AG09319 (cell line): ENCODE measurements around the gene NBPF1.
A peak's percentile ranks its signal among the peaks of the same experiment; 100 is the strongest.
"Not testable (repeated sequence)": the region's sequence is repeated elsewhere in the genome, so short reads cannot be mapped to it uniquely, and the experiment has no call there.

Source experiments
- DNase-seq: peaks from one replicate; pipeline ENCODE4 v3.0.0-alpha.2; 2010; ENCODE audit warnings: low read depth; ENCODE audit errors: extremely low read depth
- TF ChIP-seq, protein P1 (sequence below): IDR thresholded peaks from 2 replicates; pipeline ENCODE4 v1.5.1; 2011; ENCODE audit warnings: low read depth, mild to moderate bottlenecking, inconsistent platforms, low read length, moderate library complexity

The NBPF1 gene

DNA sequence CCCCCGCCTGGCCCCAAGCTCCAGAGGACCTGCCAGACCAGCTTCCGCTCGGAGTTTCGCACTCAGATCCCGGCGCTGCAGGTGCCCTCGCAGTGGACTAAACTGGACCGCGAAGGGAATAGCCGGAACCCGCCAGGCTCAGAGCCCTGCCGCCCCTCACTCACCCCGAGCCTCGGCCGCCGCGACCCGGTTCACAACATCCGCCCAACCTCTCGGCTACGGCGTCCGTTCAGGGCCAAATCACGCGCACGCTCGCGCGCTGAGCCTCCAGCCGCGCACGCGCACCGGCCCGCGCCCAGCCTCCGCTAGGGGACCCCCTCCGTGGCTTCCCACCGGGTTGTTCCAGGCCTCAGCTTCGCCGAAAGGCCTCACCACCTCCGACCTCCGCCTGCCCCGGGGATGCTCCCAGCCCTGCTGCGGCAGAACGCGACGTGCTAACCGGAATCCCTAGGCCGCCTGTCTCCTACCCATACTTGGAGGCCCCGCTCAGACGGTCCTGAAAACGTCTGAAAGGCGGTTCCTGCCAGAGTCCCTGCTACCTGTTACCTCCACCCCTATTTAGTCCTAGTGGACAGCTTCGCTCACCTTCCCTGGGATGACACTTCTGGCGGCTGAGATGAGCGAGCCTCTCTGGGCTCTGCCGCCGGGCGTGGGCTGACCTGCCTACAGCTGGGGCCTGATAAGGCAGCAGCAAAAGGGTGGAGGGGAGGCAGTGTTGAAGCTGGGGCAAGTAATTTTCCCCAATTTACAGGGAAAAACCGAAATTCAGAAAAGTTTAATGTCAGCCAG, 31.3 kb upstream of the NBPF1 start:
- peak; percentile 85 for DNase-seq
- TF ChIP-seq, protein P1, sequence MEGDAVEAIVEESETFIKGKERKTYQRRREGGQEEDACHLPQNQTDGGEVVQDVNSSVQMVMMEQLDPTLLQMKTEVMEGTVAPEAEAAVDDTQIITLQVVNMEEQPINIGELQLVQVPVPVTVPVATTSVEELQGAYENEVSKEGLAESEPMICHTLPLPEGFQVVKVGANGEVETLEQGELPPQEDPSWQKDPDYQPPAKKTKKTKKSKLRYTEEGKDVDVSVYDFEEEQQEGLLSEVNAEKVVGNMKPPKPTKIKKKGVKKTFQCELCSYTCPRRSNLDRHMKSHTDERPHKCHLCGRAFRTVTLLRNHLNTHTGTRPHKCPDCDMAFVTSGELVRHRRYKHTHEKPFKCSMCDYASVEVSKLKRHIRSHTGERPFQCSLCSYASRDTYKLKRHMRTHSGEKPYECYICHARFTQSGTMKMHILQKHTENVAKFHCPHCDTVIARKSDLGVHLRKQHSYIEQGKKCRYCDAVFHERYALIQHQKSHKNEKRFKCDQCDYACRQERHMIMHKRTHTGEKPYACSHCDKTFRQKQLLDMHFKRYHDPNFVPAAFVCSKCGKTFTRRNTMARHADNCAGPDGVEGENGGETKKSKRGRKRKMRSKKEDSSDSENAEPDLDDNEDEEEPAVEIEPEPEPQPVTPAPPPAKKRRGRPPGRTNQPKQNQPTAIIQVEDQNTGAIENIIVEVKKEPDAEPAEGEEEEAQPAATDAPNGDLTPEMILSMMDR, result peak; percentile 47

DNA sequence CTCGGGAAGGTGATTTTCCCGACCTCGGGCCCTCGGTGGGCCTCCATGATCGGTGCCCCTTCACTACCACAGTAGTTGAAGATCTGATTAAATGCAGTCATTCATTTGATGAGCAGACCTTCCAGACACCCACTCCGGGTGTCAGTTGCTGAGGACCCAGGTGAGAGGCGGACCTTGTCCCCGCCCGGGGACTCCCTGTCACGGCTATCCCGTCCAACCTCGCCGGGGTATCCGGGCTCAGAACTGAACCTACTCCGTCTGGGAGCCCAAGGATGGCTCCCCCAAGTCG, 30.8 kb upstream of the NBPF1 start:
- no peak for DNase-seq
- TF ChIP-seq, protein P1, result no peak

GRCh38 chr1:16643476-16644192, 30.3 kb upstream of the NBPF1 start:
- not testable (repeated sequence) for DNase-seq

DNA sequence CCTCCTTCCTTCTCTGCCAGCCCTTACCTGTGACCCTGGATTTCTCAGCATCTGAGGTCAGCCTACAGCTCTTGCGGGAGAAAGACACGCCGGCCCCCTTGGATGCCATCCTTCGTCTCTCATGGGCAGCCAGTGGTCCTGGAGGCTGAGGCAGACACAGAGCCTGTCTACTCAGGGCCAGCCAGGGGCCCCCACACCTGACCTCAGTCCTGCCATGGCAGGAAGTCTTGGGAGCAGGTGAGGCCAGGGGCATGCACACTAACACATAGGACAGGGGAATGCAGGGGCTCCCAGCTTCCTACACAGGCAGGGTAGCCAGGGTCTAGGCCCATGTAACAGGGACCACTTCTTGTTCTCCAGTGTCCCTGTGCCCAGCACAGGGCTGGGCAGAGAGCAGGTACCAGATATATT, 29.6 kb upstream of the NBPF1 start:
- DNase-seq, result not testable (repeated sequence)

GRCh38 chr1:16642025-16642966, 28.9 kb upstream of the NBPF1 start:
- not testable (repeated sequence) for DNase-seq

GRCh38 chr1:16641159-16641975, 28.0 kb upstream of the NBPF1 start:
- DNase-seq, result not testable (repeated sequence)

DNA sequence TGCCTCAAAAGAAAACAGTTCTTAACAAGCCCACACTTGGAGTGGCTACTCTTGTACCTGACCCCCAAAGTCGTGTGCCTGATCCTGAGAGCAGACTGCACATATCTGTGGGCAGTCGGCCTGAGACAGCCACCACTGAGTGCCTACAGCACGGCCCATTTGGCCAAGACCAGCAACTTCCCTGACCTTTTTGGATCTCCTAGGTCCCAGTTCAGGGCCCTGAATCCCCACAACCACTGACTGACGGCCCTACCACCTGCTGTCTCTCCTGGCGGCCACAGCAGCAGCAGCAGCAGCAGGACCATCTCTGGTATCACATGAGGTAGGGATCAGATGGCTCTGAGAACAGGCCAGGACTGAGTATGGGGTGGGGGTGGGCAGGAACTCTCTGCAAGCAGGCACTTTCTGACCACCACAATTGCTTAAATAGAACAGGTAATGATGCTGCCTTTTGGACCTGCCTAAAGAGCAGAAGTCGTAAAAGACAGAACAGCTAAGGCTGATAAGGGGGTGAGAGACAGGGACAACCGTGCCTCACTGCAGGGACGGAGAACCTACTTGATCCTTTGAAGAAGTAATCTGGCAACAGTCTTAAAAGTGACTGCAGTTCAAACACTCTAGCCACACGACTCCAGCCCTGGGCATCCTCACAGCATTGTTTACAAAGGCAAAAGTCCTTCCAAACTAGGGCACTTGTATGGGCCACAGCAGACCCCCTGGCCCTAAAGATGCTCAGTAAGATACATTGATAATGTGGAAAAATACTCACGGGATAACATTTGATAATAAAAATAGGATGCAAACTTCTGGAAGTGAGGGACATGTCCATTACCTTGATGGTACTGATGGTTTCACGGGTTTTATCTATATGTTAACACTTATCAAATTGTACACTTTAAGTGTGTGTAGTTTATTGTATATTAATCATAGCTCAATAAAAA, 26.0 kb upstream of the NBPF1 start:
- DNase-seq, result not testable (repeated sequence)

GRCh38 chr1:16637941-16638778, 24.8 kb upstream of the NBPF1 start:
- DNase-seq, result not testable (repeated sequence)

- DNase-seq, result not testable (repeated sequence)
Observed at GRCh38 chr1:16636551-16637195, 23.3 kb upstream of the NBPF1 start.

GRCh38 chr1:16635959-16636358, 22.6 kb upstream of the NBPF1 start:
- DNase-seq, result not testable (repeated sequence)

DNA sequence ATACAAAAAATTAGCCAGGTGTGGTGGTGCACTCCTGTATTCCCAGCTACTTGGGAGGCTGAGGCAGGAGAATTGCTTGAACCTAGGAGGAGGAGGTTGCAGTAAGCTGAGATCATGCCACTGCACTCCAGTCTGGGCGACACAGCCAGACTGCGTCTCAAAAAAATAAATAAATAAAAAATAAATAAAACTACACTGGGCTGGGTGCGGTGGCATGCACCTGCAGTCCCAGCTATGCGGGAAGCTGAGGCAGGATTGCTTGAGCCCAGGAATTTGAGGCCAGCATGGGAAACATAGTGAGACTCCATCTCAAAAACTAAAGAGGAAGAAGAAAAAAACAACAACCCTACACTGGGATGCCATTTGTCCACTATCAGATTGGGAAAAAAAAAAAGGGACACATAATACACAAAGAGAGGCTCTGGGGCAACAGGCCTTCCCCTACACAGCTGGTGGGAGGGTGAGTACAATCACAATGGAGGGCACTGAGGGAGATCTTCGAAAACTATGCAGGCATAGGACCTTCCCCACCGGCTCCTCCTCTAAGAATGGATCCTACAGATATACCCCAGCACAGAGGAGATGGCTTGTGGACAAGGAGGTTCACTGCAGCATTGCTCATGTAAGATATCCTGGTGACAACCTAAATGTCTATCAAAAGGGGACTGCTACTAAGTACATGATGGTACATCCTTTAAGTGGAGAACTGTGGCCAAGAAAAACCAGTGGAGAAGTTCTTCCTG, 20.3 kb upstream of the NBPF1 start:
- not testable (repeated sequence) for DNase-seq

DNA sequence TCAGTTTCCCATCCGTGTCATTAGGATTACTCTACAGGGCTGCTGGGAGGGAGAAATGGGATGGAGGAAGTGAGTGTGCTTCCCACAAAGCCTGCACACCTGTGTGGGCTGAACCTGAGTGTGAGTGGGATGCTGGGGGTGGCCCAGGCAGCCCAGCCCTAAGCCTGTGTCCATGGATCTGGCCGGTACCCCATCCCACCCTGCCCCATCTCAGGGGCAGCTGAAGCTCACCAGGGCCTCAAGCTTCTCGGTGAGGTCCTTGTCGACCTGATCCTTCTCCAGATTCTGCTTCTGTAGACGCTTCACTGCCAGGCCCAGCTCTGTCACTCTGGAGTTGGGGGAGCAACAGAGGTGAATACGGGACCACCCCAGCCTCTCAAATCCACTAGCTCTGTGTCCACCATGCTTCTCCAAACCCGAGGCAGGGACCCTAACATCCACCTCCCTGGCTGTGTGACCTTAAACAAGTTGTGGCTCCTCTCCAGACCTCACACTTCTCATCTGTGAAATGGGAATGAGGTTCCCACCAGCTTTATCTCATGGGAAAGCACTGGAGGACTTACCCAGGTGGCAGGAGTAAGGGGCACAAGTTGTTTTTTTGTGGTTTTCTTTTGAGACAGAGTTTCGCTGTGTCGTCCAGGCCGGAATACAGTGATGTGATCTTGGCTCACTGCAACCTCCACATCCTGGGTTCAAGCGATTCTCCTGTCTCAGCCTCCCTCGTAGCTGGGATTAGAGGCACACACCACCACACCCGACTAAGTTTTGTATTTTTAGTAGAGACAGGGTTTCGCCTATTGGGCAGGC, 18.9 kb upstream of the NBPF1 start:
- not testable (repeated sequence) for DNase-seq
